ENCODE data around the gene TRPC4AP.
"Not testable (repeated sequence)": the region's sequence is repeated elsewhere in the genome, so short reads cannot be mapped to it uniquely, and the experiment has no call there.

The TRPC4AP gene

GRCh38 chr20:35101620-35102019 lies 9.0 kb upstream of the TRPC4AP start:
- DNase-seq (ENCODE audit: low read depth), result no peak

- peak; percentile 61 for DNase-seq (ENCODE audit: low read depth)
Measured at GRCh38 chr20:35093267-35093884, 769 bp upstream of the TRPC4AP start.

GRCh38 chr20:35091816-35092523 lies 637 bp downstream of the TRPC4AP start:
- DNase-seq (ENCODE audit: low read depth), result no peak

GRCh38 chr20:35088231-35089145 lies 4.1 kb downstream of the TRPC4AP start:
- DNase-seq (ENCODE audit: low read depth), result no peak

GRCh38 chr20:35087791-35088190 lies 4.8 kb downstream of the TRPC4AP start:
- no peak for DNase-seq (ENCODE audit: low read depth)

GRCh38 chr20:35087355-35087754 lies 5.3 kb downstream of the TRPC4AP start:
- no peak for DNase-seq (ENCODE audit: low read depth)

GRCh38 chr20:35085477-35086225 lies 7.0 kb downstream of the TRPC4AP start:
- no peak for DNase-seq (ENCODE audit: low read depth)

- DNase-seq (ENCODE audit: low read depth), result no peak
Measured at GRCh38 chr20:35084998-35085397, 7.6 kb downstream of the TRPC4AP start.

- not testable (repeated sequence) for DNase-seq (ENCODE audit: low read depth)
Measured at GRCh38 chr20:35080348-35080642, 12.3 kb downstream of the TRPC4AP start.

GRCh38 chr20:35079472-35080347 lies 12.9 kb downstream of the TRPC4AP start:
- DNase-seq (ENCODE audit: low read depth), result no peak

GRCh38 chr20:35077872-35078271 lies 14.7 kb downstream of the TRPC4AP start:
- no peak for DNase-seq (ENCODE audit: low read depth)

GRCh38 chr20:35077341-35077740 lies 15.3 kb downstream of the TRPC4AP start:
- DNase-seq (ENCODE audit: low read depth), result no peak

- not testable (repeated sequence) for DNase-seq (ENCODE audit: low read depth)
Measured at GRCh38 chr20:35071436-35072153, 21.0 kb downstream of the TRPC4AP start.

- no peak for DNase-seq (ENCODE audit: low read depth)
Measured at GRCh38 chr20:35066194-35066593, 26.4 kb downstream of the TRPC4AP start.

GRCh38 chr20:35065181-35065580 lies 27.4 kb downstream of the TRPC4AP start:
- no peak for DNase-seq (ENCODE audit: low read depth)

- DNase-seq (ENCODE audit: low read depth), result no peak
Measured at GRCh38 chr20:35063168-35063567, 29.4 kb downstream of the TRPC4AP start.

- no peak for DNase-seq (ENCODE audit: low read depth)
Measured at GRCh38 chr20:35062478-35062877, 30.1 kb downstream of the TRPC4AP start.

GRCh38 chr20:35060168-35060567 lies 32.4 kb downstream of the TRPC4AP start:
- DNase-seq (ENCODE audit: low read depth), result no peak

- no peak for DNase-seq (ENCODE audit: low read depth)
Measured at GRCh38 chr20:35059612-35060011, 33.0 kb downstream of the TRPC4AP start.

GRCh38 chr20:35059110-35059509 lies 33.5 kb downstream of the TRPC4AP start:
- DNase-seq (ENCODE audit: low read depth), result no peak
